Lung (tissue), 12 donors: ENCODE data around the gene SOX30. TPM values are rescaled to one million over a fixed set of nuclear protein-coding genes. Genes with fewer than 3 reads are reported as not detected.
"Not testable (repeated sequence)": the region's sequence is repeated elsewhere in the genome, so short reads cannot be mapped to it uniquely, and the experiment has no call there.

Experiments used
- ATAC-seq: fragments of 200-7000 bp; cut with Tn5 transposase; one replicate; pipeline ENCODE4 v1.9.1; 2020; ENCODE audit warnings: moderate number of reproducible peaks; ENCODE audit not compliant: insufficient read depth, low FRiP score
- DNase-seq, 3 donors: peaks; one replicate each; pipeline ENCODE4 v3.0.0-alpha.2; 2013 to 2017
- H3K27ac ChIP-seq, 2 donors: one replicate each; pipeline ENCODE4 v1.5.1; 2013; ENCODE audit warnings: mild to moderate bottlenecking in 2 of 2, moderate library complexity in 2 of 2, control low read depth in 1 of 2, inconsistent platforms in 1 of 2, low read depth in 1 of 2, low read length in 1 of 2
- H3K27me3 ChIP-seq, 3 donors: one replicate each; pipeline ENCODE4 v1.5.1; 2013; ENCODE audit warnings: low read length in 2 of 3; ENCODE audit not compliant: control insufficient read depth in 3 of 3, insufficient read depth in 3 of 3
- H3K36me3 ChIP-seq, 4 donors: one replicate each; pipeline ENCODE4 v1.5.1; 2013; ENCODE audit warnings: low read length in 4 of 4, mild to moderate bottlenecking in 1 of 4, moderate library complexity in 1 of 4; ENCODE audit not compliant: control insufficient read depth in 4 of 4, insufficient read depth in 4 of 4
- H3K4me1 ChIP-seq, 5 donors: one replicate each; pipeline ENCODE4 v1.5.1; 2013; ENCODE audit warnings: low read length in 5 of 5, mild to moderate bottlenecking in 2 of 5, moderate library complexity in 1 of 5; ENCODE audit not compliant: control insufficient read depth in 5 of 5, insufficient read depth in 5 of 5
- H3K4me3 ChIP-seq: one replicate; pipeline ENCODE4 v1.5.1; 2013; ENCODE audit warnings: mild to moderate bottlenecking, control low read depth, moderate library complexity
- H3K9ac ChIP-seq, 2 donors: one replicate each; pipeline ENCODE4 v1.5.1; 2013; ENCODE audit warnings: low read length in 2 of 2, control low read depth in 1 of 2; ENCODE audit not compliant: insufficient read depth in 1 of 2
- H3K9me3 ChIP-seq, 4 donors: one replicate each; pipeline ENCODE4 v1.5.1; 2013; ENCODE audit warnings: low read length in 3 of 4, mild to moderate bottlenecking in 1 of 4, moderate library complexity in 1 of 4; ENCODE audit not compliant: control insufficient read depth in 4 of 4, insufficient read depth in 3 of 4
- WGBS, 2 donors: extraction: QIAGEN DNeasy Blood & Tissue Kit; methylation state at CpG; one replicate each; pipeline ENCODE4 v1.1.7; 2013; 5-methylcytosine and 5-hydroxymethylcytosine counted together
- polyA plus RNA-seq, 2 donors: library from polyadenylated mRNA; stranded (reverse); fragments of 200-250 nt; gene quantifications; one replicate each; pipeline ENCODE4 v1.2.1, GENCODE V29; 2013
- total RNA-seq, 2 donors: library from RNA; depleted of rRNA in 1 of 2; stranded (reverse); fragments of >200 nt in 1 of 2; gene quantifications; one replicate each; pipeline ENCODE4 v1.2.1, GENCODE V29; 2014 to 2021
- TF ChIP-seq, protein P1 (sequence below): IDR thresholded peaks from 2 replicates; pipeline ENCODE4 v1.5.1; 2012; ENCODE audit warnings: mild to moderate bottlenecking; ENCODE audit errors: control extremely low read depth, extremely low read depth
- donor health status: control.
- donor health status: control.
- donor health status: Bipolar disorder and iron deficiency.
- donor health status: healthy.
- donor health status: DM: yes; HTN: yes; CAD: no.

The SOX30 gene
- total and polyA plus RNA-seq, 4 donors: 0.06 to 0.43 (median 0.07) TPM; not detected in 1

DNA sequence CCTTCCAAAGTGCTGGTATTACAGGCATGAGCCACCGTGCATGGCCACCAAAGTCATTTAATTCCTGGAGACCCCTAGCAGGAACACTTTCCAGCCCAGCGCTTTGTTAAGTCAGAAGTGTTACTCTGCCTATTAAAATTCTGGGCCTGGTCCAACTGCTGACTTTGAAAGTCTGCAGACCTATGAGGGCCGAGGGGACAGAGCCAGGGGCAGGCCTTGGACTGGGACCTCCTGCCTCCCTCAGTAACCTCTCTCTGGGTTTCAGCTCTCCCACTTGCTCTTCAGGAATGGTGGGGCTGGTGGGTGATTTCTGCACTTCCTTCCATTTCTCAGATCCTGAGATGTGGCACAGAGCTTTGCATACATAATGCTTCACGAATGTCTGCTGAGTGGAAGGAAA lies 28.8 kb upstream of the SOX30 start:
- H3K4me1 ChIP-seq: no peaks in the 10 kb centered on the region
- no peak overlapping the region for H3K4me3 ChIP-seq
- ATAC-seq (no peak), DNase-seq (no peak)
- no peaks in the 10 kb centered on the region for H3K9me3 ChIP-seq
- no peak overlapping the region for H3K27ac ChIP-seq
- H3K36me3 ChIP-seq: no peaks in the 10 kb centered on the region
- no peaks in the 10 kb centered on the region for H3K27me3 ChIP-seq
- H3K9ac ChIP-seq: no peak overlapping the region
- TF ChIP-seq, protein P1, sequence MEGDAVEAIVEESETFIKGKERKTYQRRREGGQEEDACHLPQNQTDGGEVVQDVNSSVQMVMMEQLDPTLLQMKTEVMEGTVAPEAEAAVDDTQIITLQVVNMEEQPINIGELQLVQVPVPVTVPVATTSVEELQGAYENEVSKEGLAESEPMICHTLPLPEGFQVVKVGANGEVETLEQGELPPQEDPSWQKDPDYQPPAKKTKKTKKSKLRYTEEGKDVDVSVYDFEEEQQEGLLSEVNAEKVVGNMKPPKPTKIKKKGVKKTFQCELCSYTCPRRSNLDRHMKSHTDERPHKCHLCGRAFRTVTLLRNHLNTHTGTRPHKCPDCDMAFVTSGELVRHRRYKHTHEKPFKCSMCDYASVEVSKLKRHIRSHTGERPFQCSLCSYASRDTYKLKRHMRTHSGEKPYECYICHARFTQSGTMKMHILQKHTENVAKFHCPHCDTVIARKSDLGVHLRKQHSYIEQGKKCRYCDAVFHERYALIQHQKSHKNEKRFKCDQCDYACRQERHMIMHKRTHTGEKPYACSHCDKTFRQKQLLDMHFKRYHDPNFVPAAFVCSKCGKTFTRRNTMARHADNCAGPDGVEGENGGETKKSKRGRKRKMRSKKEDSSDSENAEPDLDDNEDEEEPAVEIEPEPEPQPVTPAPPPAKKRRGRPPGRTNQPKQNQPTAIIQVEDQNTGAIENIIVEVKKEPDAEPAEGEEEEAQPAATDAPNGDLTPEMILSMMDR: no peak
- 81 to 83% methylated on average over 4 of the region's 4 CpGs for WGBS, 2 donors

DNA sequence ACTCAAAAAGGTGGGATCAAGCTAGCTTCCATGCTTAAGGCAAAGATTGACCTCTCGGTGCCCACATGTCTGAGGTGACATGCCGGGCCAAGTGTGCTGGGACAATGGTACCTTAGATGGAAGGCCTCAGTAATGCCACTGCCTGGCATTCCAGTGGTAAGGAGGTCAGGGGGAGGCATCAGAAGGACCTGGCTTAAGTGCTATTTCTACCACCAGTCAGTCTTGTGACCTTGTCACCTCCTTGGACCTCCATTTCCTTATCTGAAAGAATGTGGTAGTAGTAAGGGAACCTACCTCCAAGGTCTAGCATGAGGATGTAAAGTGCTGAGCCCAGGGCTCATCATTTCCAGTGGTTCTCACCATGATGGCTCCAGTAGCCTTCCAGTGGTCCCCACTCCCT lies 28.0 kb upstream of the SOX30 start:
- TF ChIP-seq, protein P1: no peak
- H3K27me3 ChIP-seq: no peaks in the 10 kb centered on the region
- WGBS, 2 donors: 99 to 100% methylated on average over 2 of the region's 2 CpGs

GRCh38 chr5:157679801-157680200 lies 27.6 kb upstream of the SOX30 start:
- no peaks in the 10 kb centered on the region for H3K9me3 ChIP-seq
- H3K4me3 ChIP-seq: no peak overlapping the region
- H3K9ac ChIP-seq: no peak overlapping the region
- no peaks in the 10 kb centered on the region for H3K4me1 ChIP-seq
- H3K36me3 ChIP-seq: no peaks in the 10 kb centered on the region
- no peak for ATAC-seq
- no peak overlapping the region for H3K27ac ChIP-seq
- DNase-seq: no peak
- TF ChIP-seq, protein P1: no peak
- H3K27me3 ChIP-seq: no peaks in the 10 kb centered on the region
- 96 to 98% methylated on average over 9 of the region's 9 CpGs for WGBS, 2 donors

More for the DNA sequence above, 28.0 kb upstream of the SOX30 start:
- Histone ChIP-seq H3K36me3 (no peaks in the 10 kb centered on the region), H3K4me1 (no peaks in the 10 kb centered on the region), H3K27ac (no peak overlapping the region), H3K9me3 (no peaks in the 10 kb centered on the region), H3K4me3 (no peak overlapping the region), H3K9ac (no peak overlapping the region)
- DNase-seq: no peak
- ATAC-seq: no peak

- Histone ChIP-seq H3K27ac (no peak overlapping the region), H3K4me1 (no peaks in the 10 kb centered on the region), H3K36me3 (no peaks in the 10 kb centered on the region), H3K9ac (no peak overlapping the region), H3K27me3 (peaks cover 0 to 2% (median 0%) of the 10 kb centered on the region in 3 donors), H3K9me3 (no peaks in the 10 kb centered on the region), H3K4me3 (no peak overlapping the region)
- 65 to 67% methylated on average over 3 of the region's 3 CpGs for WGBS, 2 donors
- peak; percentile 28 to 79 (median 40) for DNase-seq
- no peak for ATAC-seq
- TF ChIP-seq, protein P1: no peak
These were observed 25.7 kb upstream of the SOX30 start for GRCh38 chr5:157677931-157678330.

- not testable (repeated sequence) for H3K36me3 ChIP-seq, H3K9me3 ChIP-seq, H3K4me3 ChIP-seq, ATAC-seq, H3K9ac ChIP-seq, H3K27ac ChIP-seq, DNase-seq
- WGBS, 2 donors: 93 to 95% methylated on average over 4 of the region's 4 CpGs
- peaks cover 0 to 13% (median 0%) of the 10 kb centered on the region in 5 donors for H3K4me1 ChIP-seq
- peaks cover 0 to 23% (median 14%) of the 10 kb centered on the region in 3 donors for H3K27me3 ChIP-seq
These were observed 22.1 kb upstream of the SOX30 start for GRCh38 chr5:157674351-157674750.
